NCI-H2171 (cell line): Measurements from ENCODE around the gene RSAD1.

Source experiments
- DNase-seq: peaks from one replicate; lab custom pipeline; 2025; lab: John Stamatoyannopoulos, UW

Gene RSAD1

GRCh38 chr17:50458270-50458669 lies 20.4 kb upstream of the RSAD1 start:
- no peak for DNase-seq

- DNase-seq: no peak
Observed at GRCh38 chr17:50458701-50459676, 19.7 kb upstream of the RSAD1 start.

GRCh38 chr17:50459756-50460155 lies 18.9 kb upstream of the RSAD1 start:
- peak; percentile 96 for DNase-seq

GRCh38 chr17:50460831-50461526 lies 17.7 kb upstream of the RSAD1 start:
- no peak for DNase-seq

- no peak for DNase-seq
Observed at GRCh38 chr17:50461550-50462132, 17.0 kb upstream of the RSAD1 start.

GRCh38 chr17:50462446-50462845 lies 16.2 kb upstream of the RSAD1 start:
- DNase-seq: no peak

- no peak for DNase-seq
Observed at GRCh38 chr17:50464121-50464520, 14.5 kb upstream of the RSAD1 start.

- no peak for DNase-seq
Observed at GRCh38 chr17:50464736-50465135, 13.9 kb upstream of the RSAD1 start.

- no peak for DNase-seq
Observed at GRCh38 chr17:50465171-50465570, 13.5 kb upstream of the RSAD1 start.

GRCh38 chr17:50465635-50466034 lies 13.0 kb upstream of the RSAD1 start:
- DNase-seq: no peak

- DNase-seq: no peak
Observed at GRCh38 chr17:50466371-50467113, 12.1 kb upstream of the RSAD1 start.

- DNase-seq: no peak
Observed at GRCh38 chr17:50467114-50467854, 11.4 kb upstream of the RSAD1 start.

GRCh38 chr17:50467855-50468303 lies 10.8 kb upstream of the RSAD1 start:
- DNase-seq: no peak

GRCh38 chr17:50468304-50469207 lies 10.1 kb upstream of the RSAD1 start, which contains the start of gene CHAD:
Gene CHAD (minus strand): TSS chr17:50468880. CDS start chr17:50468813, 67 bp downstream.
- no peak for DNase-seq

- DNase-seq: no peak
Observed at GRCh38 chr17:50469208-50469605, 9.5 kb upstream of the RSAD1 start.

GRCh38 chr17:50469671-50470305 lies 8.9 kb upstream of the RSAD1 start:
- DNase-seq: no peak

- peak; percentile 71 for DNase-seq
Observed at GRCh38 chr17:50470426-50470825, 8.2 kb upstream of the RSAD1 start.

- DNase-seq: no peak
Observed at GRCh38 chr17:50471009-50471905, 7.4 kb upstream of the RSAD1 start.
